HepG2 (cell line): ENCODE data around the gene LZTS2. TPM values are rescaled to one million over a fixed set of nuclear protein-coding genes. Genes with fewer than 3 reads are reported as not detected.
A peak's percentile ranks its signal among the peaks of the same experiment; 100 is the strongest.

ENCODE experiments used
- CREM ChIP-seq, 2 experiments: sonication (generic) in 1 of 2; formaldehyde crosslinking in 1 of 2; IDR thresholded peaks; 2 replicates each; pipeline versions ENCODE4 v1.4.0 to v1.6.1; 2016 to 2020; ENCODE audit warnings: antibody characterized with exemption in 1 of 2, mild to moderate bottlenecking in 1 of 2, missing genetic modification reagents in 1 of 2
- DMAP1 ChIP-seq: IDR thresholded peaks from 2 replicates; pipeline ENCODE4 v1.6.1; 2016
- ELF3 ChIP-seq: IDR thresholded peaks from 2 replicates; pipeline ENCODE4 v1.6.1; 2016; ENCODE audit warnings: missing genetic modification reagents, missing compliant biosample characterization
- EP300 ChIP-seq, 3 experiments: sonication (generic) in 1 of 3; formaldehyde crosslinking in 1 of 3; IDR thresholded peaks; 2 replicates each; pipeline versions ENCODE4 v1.5.1 to v1.6.1; 2011 to 2020; ENCODE audit warnings: low read depth in 2 of 3, low read length in 2 of 3, borderline replicate concordance in 1 of 3, improper control_type of control experiment in 1 of 3, mild to moderate bottlenecking in 1 of 3, missing genetic modification reagents in 1 of 3, moderate library complexity in 1 of 3
- HMG20B ChIP-seq: conservative IDR thresholded peaks from 2 replicates; pipeline ENCODE4 v1.6.1; 2016; ENCODE audit warnings: missing genetic modification reagents, missing compliant biosample characterization
- HOXA7 ChIP-seq: sonication (generic); formaldehyde crosslinking; IDR thresholded peaks from 2 replicates; pipeline ENCODE4 v1.8.1; 2022; ENCODE audit warnings: mild to moderate bottlenecking, missing genetic modification reagents, moderate library complexity
- MAZ ChIP-seq, 2 experiments: sonication (generic) in 1 of 2; formaldehyde crosslinking in 1 of 2; IDR thresholded peaks; 2 replicates each; pipeline versions ENCODE4 v1.5.0 to v1.6.1; 2012 to 2020; ENCODE audit warnings: low read depth in 2 of 2, mild to moderate bottlenecking in 2 of 2, borderline replicate concordance in 1 of 2, improper control_type of control experiment in 1 of 2, low read length in 1 of 2, missing genetic modification reagents in 1 of 2, moderate library complexity in 1 of 2
- NCOA1 ChIP-seq: sonication (generic); formaldehyde crosslinking; IDR thresholded peaks from 2 replicates; pipeline ENCODE4 v1.9.0; 2021; ENCODE audit warnings: missing genetic modification reagents
- ZNF205 ChIP-seq: IDR thresholded peaks from 2 replicates; pipeline ENCODE4 v1.6.1; 2018; ENCODE audit warnings: missing biosample characterization, missing genetic modification reagents
- ZNF282 ChIP-seq: fragments of 450-650 bp; IDR thresholded peaks from 2 replicates; pipeline ENCODE4 v1.6.1; 2018; ENCODE audit not compliant: partially characterized antibody
- ZNF33A ChIP-seq: sonication (generic); formaldehyde crosslinking; IDR thresholded peaks from 2 replicates; pipeline ENCODE4 v1.5.1; 2020; ENCODE audit warnings: missing genetic modification reagents, mild to moderate bottlenecking, moderate library complexity, borderline replicate concordance
- ZNF382 ChIP-seq: sonication (generic); formaldehyde crosslinking; IDR thresholded peaks from 2 replicates; pipeline ENCODE4 v1.5.0; 2020; ENCODE audit warnings: missing genetic modification reagents, mild to moderate bottlenecking, borderline replicate concordance
- ZNF510 ChIP-seq: sonication (generic); formaldehyde crosslinking; IDR thresholded peaks from 2 replicates; pipeline ENCODE4 v1.4.0; 2020; ENCODE audit warnings: low read depth, mild to moderate bottlenecking, missing genetic modification reagents
- ZNF761 ChIP-seq: sonication (generic); formaldehyde crosslinking; conservative IDR thresholded peaks from 2 replicates; pipeline ENCODE4 v1.4.0; 2020; ENCODE audit warnings: mild to moderate bottlenecking, missing genetic modification reagents
- polyA plus RNA-seq, 8 experiments: library from polyadenylated mRNA; depleted of rRNA in 3 of 8; stranded (reverse) in 7 of 8; unstranded in 1 of 8; fragments of >200 nt; fragmentation: Illumina TruSeq in 4 of 8; extraction: Trizol in 4 of 8; gene quantifications; 2 replicates each; pipeline versions ENCODE4 v1.2.1 to v1.2.3, GENCODE V29; 2011 to 2016; ENCODE audit warnings: low read depth in 4 of 8, missing spikeins in 1 of 8, mixed read lengths in 1 of 8; ENCODE audit not compliant: insufficient read depth in 1 of 8
- total RNA-seq, 5 experiments: library from RNA; depleted of rRNA; stranded (reverse); fragments of >200 nt; fragmentation: Illumina TruSeq; extraction: Trizol; gene quantifications; 2 replicates each; pipeline ENCODE4 v1.2.3, GENCODE V29; 2016; ENCODE audit warnings: low read depth in 1 of 5
- TF ChIP-seq, protein P1 (sequence below): IDR thresholded peaks from 2 replicates; pipeline ENCODE4 v1.6.1; 2016; ENCODE audit warnings: missing biosample characterization, missing genetic modification reagents, low read depth
- TF ChIP-seq, protein P2 (sequence below): sonication (generic); formaldehyde crosslinking; IDR thresholded peaks from 2 replicates; pipeline ENCODE4 v1.5.1; 2020; ENCODE audit warnings: mild to moderate bottlenecking, missing genetic modification reagents, moderate library complexity
- TF ChIP-seq, protein P3 (sequence below): sonication (generic); formaldehyde crosslinking; IDR thresholded peaks from 2 replicates; pipeline ENCODE4 v1.8.1; 2023; ENCODE audit warnings: mild to moderate bottlenecking, missing genetic modification reagents, borderline replicate concordance
- TF ChIP-seq, protein P4 (sequence below): IDR thresholded peaks from 2 replicates; pipeline ENCODE4 v1.6.1; 2016; ENCODE audit warnings: low read depth, control low read depth
- TF ChIP-seq, protein P5 (sequence below): sonication (generic); IDR thresholded peaks from 2 replicates; pipeline ENCODE4 v1.6.1; 2016; ENCODE audit warnings: low read depth, borderline replicate concordance

Gene LZTS2
- total and polyA plus RNA-seq, 2 of the 13 experiments (the other 11 are each of a cell fraction or from before 2014, with no cell fraction given): 43.6 to 65.6 TPM

DNA sequence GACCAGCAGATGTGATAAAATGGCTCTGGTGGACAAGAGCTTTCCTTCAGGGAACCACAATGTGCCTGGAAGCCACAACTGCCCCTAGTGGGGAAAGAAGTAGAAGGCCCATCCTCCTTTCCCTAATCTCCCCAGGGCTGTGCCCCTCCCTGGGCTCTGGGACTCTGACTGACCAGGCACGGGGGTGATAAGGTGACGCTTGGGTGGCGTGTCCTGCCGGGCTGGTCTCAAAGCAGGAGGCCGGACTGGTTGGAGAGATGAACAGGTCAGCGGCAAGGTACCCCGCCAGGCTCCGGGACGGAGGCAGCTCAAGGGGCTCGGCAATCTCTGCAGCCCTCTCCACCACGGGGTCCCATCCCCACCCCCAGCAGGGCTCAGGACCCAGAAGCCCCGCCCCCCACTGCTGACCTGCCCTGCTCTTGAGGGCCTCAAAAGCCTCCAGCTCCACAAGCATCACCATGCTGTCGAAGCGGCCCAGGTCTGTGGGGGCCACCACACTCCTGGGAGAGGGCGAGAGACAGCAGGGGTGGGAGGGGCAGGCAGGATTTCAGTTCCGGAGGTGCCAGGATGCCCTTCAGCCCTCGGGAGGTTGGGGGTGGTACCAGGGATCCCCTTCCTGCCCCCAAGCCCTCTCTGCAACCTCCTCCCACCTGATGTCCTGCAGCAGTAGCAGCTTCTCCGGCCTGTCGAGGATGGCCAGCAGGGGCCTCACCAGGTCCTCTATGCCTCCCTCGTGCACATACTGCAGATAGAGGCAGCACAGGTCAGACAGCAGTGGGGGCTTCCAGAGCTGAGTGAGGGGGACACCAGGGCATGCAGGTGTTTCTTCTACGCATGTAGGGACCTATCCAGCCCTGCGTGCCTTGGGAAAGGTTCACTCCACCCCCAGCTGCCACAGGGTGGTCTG lies 12.2 kb downstream of the LZTS2 start (continued):
- TF ChIP-seq, protein P1, sequence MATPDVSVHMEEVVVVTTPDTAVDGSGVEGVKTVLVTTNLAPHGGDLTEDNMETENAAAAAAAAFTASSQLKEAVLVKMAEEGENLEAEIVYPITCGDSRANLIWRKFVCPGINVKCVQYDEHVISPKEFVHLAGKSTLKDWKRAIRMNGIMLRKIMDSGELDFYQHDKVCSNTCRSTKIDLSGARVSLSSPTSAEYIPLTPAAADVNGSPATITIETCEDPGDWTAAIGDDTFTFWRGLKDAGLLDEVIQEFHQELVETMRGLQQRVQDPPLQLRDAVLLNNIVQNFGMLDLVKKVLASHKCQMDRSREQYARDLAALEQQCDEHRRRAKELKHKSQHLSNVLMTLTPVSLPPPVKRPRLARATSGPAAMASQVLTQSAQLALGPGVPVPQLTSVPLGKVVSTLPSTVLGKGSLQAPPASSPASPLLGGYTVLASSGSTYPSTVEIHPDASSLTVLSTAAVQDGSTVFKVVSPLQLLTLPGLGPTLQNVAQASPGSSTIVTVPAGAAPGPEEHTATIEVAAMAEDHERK (CRISPR knock-in tag): no peak
- TF ChIP-seq NCOA1: no peak
- TF ChIP-seq ZNF382 (CRISPR knock-in tag): no peak
- TF ChIP-seq, protein P2, sequence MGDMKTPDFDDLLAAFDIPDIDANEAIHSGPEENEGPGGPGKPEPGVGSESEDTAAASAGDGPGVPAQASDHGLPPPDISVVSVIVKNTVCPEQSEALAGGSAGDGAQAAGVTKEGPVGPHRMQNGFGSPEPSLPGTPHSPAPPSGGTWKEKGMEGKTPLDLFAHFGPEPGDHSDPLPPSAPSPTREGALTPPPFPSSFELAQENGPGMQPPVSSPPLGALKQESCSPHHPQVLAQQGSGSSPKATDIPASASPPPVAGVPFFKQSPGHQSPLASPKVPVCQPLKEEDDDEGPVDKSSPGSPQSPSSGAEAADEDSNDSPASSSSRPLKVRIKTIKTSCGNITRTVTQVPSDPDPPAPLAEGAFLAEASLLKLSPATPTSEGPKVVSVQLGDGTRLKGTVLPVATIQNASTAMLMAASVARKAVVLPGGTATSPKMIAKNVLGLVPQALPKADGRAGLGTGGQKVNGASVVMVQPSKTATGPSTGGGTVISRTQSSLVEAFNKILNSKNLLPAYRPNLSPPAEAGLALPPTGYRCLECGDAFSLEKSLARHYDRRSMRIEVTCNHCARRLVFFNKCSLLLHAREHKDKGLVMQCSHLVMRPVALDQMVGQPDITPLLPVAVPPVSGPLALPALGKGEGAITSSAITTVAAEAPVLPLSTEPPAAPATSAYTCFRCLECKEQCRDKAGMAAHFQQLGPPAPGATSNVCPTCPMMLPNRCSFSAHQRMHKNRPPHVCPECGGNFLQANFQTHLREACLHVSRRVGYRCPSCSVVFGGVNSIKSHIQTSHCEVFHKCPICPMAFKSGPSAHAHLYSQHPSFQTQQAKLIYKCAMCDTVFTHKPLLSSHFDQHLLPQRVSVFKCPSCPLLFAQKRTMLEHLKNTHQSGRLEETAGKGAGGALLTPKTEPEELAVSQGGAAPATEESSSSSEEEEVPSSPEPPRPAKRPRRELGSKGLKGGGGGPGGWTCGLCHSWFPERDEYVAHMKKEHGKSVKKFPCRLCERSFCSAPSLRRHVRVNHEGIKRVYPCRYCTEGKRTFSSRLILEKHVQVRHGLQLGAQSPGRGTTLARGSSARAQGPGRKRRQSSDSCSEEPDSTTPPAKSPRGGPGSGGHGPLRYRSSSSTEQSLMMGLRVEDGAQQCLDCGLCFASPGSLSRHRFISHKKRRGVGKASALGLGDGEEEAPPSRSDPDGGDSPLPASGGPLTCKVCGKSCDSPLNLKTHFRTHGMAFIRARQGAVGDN (CRISPR knock-in tag): peak; percentile 80
- TF ChIP-seq DMAP1 (CRISPR knock-in tag): peak; percentile 25; the same call in 1 of the 2 replicates
- no peak for TF ChIP-seq EP300 (IDR thresholded peaks at IDR 0.05; ENCODE audit: low read depth in 2 of 2, low read length in 2 of 2)
- no peak for TF ChIP-seq EP300 (CRISPR knock-in tag; IDR thresholded peaks at IDR 0.05; ENCODE audit: borderline replicate concordance)
- no peak for TF ChIP-seq ZNF510
- no peak for TF ChIP-seq ZNF282
- TF ChIP-seq CREM (IDR thresholded peaks at IDR 0.05): no peak
- no peak for TF ChIP-seq CREM (CRISPR knock-in tag; IDR thresholded peaks at IDR 0.05)
- no peak for TF ChIP-seq ZNF33A (CRISPR knock-in tag)
- TF ChIP-seq MAZ (IDR thresholded peaks at IDR 0.05; ENCODE audit: borderline replicate concordance, low read depth, low read length): no peak
- peak; percentile 37; the same call in 1 of the 2 replicates for TF ChIP-seq MAZ (CRISPR knock-in tag; IDR thresholded peaks at IDR 0.05; ENCODE audit: low read depth)
- TF ChIP-seq ZNF761 (CRISPR knock-in tag): no peak
- TF ChIP-seq, protein P3, sequence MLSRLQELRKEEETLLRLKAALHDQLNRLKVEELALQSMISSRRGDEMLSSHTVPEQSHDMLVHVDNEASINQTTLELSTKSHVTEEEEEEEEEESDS: no peak
- TF ChIP-seq HMG20B (CRISPR knock-in tag): no peak
- TF ChIP-seq HOXA7 (CRISPR knock-in tag): no peak
- TF ChIP-seq, protein P4, sequence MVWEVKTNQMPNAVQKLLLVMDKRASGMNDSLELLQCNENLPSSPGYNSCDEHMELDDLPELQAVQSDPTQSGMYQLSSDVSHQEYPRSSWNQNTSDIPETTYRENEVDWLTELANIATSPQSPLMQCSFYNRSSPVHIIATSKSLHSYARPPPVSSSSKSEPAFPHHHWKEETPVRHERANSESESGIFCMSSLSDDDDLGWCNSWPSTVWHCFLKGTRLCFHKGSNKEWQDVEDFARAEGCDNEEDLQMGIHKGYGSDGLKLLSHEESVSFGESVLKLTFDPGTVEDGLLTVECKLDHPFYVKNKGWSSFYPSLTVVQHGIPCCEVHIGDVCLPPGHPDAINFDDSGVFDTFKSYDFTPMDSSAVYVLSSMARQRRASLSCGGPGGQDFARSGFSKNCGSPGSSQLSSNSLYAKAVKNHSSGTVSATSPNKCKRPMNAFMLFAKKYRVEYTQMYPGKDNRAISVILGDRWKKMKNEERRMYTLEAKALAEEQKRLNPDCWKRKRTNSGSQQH: no peak
- TF ChIP-seq, protein P5, sequence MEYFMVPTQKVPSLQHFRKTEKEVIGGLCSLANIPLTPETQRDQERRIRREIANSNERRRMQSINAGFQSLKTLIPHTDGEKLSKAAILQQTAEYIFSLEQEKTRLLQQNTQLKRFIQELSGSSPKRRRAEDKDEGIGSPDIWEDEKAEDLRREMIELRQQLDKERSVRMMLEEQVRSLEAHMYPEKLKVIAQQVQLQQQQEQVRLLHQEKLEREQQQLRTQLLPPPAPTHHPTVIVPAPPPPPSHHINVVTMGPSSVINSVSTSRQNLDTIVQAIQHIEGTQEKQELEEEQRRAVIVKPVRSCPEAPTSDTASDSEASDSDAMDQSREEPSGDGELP: no peak
- no peak for TF ChIP-seq ELF3 (CRISPR knock-in tag)
- no peak for TF ChIP-seq ZNF205
